ENCODE measurements around the gene POU2F2. TPM values are rescaled to one million over a fixed set of nuclear protein-coding genes. Genes with fewer than 3 reads are reported as not detected.

Gene POU2F2
- total and polyA plus RNA-seq, 9 of the 15 experiments (the other 6 are each of a cell fraction or from before 2014, with no cell fraction given): 0.03 to 0.68 (median 0.14) TPM

DNA sequence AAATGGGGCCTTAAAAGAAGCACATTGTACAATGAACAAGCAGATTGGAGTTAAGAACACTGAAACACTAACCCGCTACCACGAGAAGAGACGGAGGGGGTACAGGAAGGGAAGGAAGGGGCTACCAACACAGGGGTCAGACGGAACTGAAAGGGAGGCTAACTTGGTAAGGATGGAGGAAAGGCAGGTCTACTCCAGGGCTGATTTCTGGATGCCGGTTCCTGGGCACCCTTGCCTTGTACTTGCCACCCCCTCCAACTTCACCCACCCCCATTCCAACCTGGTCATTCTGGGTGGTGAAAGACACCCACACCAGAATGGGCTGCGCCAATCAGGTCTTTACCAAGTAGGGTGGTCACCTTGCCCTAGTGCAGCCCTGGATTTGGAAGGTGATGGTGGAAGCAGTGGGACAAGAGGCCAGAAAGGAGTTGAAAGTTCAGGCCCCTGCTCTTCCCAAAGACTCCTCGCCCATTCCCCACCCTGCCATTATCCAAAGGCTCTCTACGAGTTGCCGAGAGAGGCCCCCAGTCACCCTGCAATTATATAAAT, 46.0 kb downstream of the POU2F2 start:
- no peak for DNase-seq (ENCODE audit: extremely low read depth in 1 of 4, low spot score in 3 of 4)
- Histone ChIP-seq H3K4me1 (replicated peaks in 1 of 2; ENCODE audit: control insufficient read depth in 2 of 2, insufficient read depth in 2 of 2, low read length in 2 of 2) (peaks cover 6 to 7% of the 10 kb centered on the region in 2 experiments; a peak in 4 of 5 replicates), H3K9me3 (replicated peaks; ENCODE audit: control insufficient read depth, insufficient read depth, low read depth, low read length) (no peaks in the 10 kb centered on the region), H3K4me2 (ENCODE audit: insufficient read depth, low read length) (no peak overlapping the region), H3K36me3 (ENCODE audit: control insufficient read depth, insufficient read depth, low read length) (peaks cover 10% of the 10 kb centered on the region), H3K79me2 (ENCODE audit: control insufficient read depth, insufficient read depth, low read length) (no peaks in the 10 kb centered on the region), H3K4me3 (no peak overlapping the region), H2AFZ (ENCODE audit: low read depth, low read length) (no peak overlapping the region), H3K27me3 (ENCODE audit: control insufficient read depth in 2 of 2, insufficient read depth in 2 of 2, low read length in 2 of 2) (no peaks in the 10 kb centered on the region), H3K27ac (ENCODE audit: extremely low read depth, low read depth, low read length) (no peak overlapping the region), H3K9ac (ENCODE audit: insufficient read depth in 1 of 2, low read depth in 2 of 2, low read length in 2 of 2) (no peak overlapping the region), H4K20me1 (replicated peaks; ENCODE audit: control insufficient read depth, insufficient read depth, low read length) (peaks cover 6% of the 10 kb centered on the region; the same call in 1 of the 2 replicates), H3K9me1 (ENCODE audit: control insufficient read depth, insufficient read depth, low read length) (no peaks in the 10 kb centered on the region)
- no TSS peak for BruUV-seq (replicated peaks)
- in situ Hi-C loops (cut with MboI): no loop called here
- ATAC-seq: no peak
- WGBS (ENCODE audit: insufficient coverage, low coverage, missing lambda C conversion rate): 74% methylated on average over 8 of the region's 9 CpGs
- intact Hi-C loops (cut with micrococcal nuclease): no loop called here
- TF ChIP-seq IFI16 (CRISPR knock-in tag; IDR thresholded peaks at IDR 0.05) (no peak), XRCC4 (IDR thresholded peaks at IDR 0.05; ENCODE audit: extremely low read depth, insufficient read depth, insufficient read length) (no peak), SMAD1 (IDR thresholded peaks at IDR 0.05; ENCODE audit: low read depth, low read length, partially characterized antibody) (no peak), MTF1 (CRISPR knock-in tag; IDR thresholded peaks at IDR 0.05; ENCODE audit: borderline replicate concordance) (no peak), ZNF589 (CRISPR knock-in tag; IDR thresholded peaks at IDR 0.05; ENCODE audit: low read depth) (no peak), ETS1 (conservative IDR thresholded peaks at IDR 0.05; ENCODE audit: control insufficient read depth, low read depth, low read length) (no peak), CHCHD3 (CRISPR knock-in tag; IDR thresholded peaks at IDR 0.05) (no peak), ZNF639 (CRISPR knock-in tag; conservative IDR thresholded peaks at IDR 0.05 in 1 of 2, IDR thresholded peaks at IDR 0.05 in 1 of 2) (no peak)
- TF ChIP-seq, protein P1, sequence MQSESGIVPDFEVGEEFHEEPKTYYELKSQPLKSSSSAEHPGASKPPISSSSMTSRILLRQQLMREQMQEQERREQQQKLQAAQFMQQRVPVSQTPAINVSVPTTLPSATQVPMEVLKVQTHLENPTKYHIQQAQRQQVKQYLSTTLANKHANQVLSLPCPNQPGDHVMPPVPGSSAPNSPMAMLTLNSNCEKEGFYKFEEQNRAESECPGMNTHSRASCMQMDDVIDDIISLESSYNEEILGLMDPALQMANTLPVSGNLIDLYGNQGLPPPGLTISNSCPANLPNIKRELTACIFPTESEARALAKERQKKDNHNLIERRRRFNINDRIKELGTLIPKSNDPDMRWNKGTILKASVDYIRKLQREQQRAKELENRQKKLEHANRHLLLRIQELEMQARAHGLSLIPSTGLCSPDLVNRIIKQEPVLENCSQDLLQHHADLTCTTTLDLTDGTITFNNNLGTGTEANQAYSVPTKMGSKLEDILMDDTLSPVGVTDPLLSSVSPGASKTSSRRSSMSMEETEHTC (IDR thresholded peaks at IDR 0.05): no peak
- TF ChIP-seq, protein P2, sequence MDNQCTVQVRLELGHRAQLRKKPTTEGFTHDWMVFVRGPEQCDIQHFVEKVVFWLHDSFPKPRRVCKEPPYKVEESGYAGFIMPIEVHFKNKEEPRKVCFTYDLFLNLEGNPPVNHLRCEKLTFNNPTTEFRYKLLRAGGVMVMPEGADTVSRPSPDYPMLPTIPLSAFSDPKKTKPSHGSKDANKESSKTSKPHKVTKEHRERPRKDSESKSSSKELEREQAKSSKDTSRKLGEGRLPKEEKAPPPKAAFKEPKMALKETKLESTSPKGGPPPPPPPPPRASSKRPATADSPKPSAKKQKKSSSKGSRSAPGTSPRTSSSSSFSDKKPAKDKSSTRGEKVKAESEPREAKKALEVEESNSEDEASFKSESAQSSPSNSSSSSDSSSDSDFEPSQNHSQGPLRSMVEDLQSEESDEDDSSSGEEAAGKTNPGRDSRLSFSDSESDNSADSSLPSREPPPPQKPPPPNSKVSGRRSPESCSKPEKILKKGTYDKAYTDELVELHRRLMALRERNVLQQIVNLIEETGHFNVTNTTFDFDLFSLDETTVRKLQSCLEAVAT (IDR thresholded peaks at IDR 0.05): no peak
- POLR2A ChIA-PET: no interaction called here
- FAIRE-seq: no peak
- CTCF ChIA-PET (ENCODE audit: low intra/inter-chr PET ratio): no interaction called here

Measured in K562 (cell line).